ENCODE data around the gene KRTAP4-8. TPM values are rescaled to one million over a fixed set of nuclear protein-coding genes. Genes with fewer than 3 reads are reported as not detected.

KRTAP4-8 gene
- total RNA-seq, 1 experiment from 2014 or later = not detected

DNA sequence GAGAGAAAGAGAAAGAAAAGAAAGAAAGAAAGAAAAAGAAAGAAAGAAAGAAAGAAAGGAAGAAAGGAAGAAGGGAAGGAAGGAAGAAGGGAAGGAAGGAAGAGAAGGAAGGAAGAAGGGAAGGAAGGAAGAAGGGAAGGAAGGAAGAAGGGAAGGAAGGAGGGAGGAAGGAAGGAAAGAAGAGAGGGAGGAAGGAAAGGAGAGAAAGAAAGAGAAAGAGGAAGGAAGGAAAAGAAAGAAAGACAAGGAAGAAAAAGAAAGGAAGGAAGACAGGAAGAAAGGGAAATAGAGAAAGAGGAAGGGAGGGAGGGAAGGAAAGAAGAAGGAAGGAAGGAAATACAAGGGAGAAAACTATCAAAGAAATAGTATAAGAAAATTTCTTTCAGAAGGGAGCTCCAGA, 21.2 kb downstream of the KRTAP4-8 start:
- Histone ChIP-seq H3K4me3 (ENCODE audit: low read depth in 2 of 2, low read length in 2 of 2) (no peak overlapping the region), H3K9me3 (ENCODE audit: control insufficient read depth, insufficient read depth, low read depth, low read length) (no peaks in the 10 kb centered on the region), H3K27ac (ENCODE audit: low read length) (no peak overlapping the region), H3K27me3 (ENCODE audit: control insufficient read depth, insufficient read depth, low read length) (0 out of 2 replicates have a peak, but pooled peaks cover 2% of the 10 kb centered on the region), H3K4me1 (ENCODE audit: control insufficient read depth, insufficient read depth, low read length) (no peaks in the 10 kb centered on the region), H3K36me3 (ENCODE audit: control insufficient read depth, insufficient read depth, low read length) (no peaks in the 10 kb centered on the region)
- POLR2A ChIA-PET = no interaction called here
- intact Hi-C loops (cut with micrococcal nuclease; ENCODE audit: unreplicated experiment) = no loop called here
- DNase-seq (ENCODE audit: low read depth, low spot score) (no peak), ATAC-seq (no peak)
- no TSS peak for BruUV-seq (replicated peaks)
- CTCF ChIA-PET = no interaction called here
- TF ChIP-seq TCF7L2 (IDR thresholded peaks at IDR 0.05; ENCODE audit: low read depth, low read length) (no peak), CTCF (IDR thresholded peaks at IDR 0.05) (no peak), SIN3A (IDR thresholded peaks at IDR 0.05; ENCODE audit: borderline replicate concordance, insufficient read depth, low read depth, low read length) (no peak), POLR2AphosphoS5 (IDR thresholded peaks at IDR 0.05; ENCODE audit: low read depth, low read length) (no peak)
- TF ChIP-seq, protein P1, sequence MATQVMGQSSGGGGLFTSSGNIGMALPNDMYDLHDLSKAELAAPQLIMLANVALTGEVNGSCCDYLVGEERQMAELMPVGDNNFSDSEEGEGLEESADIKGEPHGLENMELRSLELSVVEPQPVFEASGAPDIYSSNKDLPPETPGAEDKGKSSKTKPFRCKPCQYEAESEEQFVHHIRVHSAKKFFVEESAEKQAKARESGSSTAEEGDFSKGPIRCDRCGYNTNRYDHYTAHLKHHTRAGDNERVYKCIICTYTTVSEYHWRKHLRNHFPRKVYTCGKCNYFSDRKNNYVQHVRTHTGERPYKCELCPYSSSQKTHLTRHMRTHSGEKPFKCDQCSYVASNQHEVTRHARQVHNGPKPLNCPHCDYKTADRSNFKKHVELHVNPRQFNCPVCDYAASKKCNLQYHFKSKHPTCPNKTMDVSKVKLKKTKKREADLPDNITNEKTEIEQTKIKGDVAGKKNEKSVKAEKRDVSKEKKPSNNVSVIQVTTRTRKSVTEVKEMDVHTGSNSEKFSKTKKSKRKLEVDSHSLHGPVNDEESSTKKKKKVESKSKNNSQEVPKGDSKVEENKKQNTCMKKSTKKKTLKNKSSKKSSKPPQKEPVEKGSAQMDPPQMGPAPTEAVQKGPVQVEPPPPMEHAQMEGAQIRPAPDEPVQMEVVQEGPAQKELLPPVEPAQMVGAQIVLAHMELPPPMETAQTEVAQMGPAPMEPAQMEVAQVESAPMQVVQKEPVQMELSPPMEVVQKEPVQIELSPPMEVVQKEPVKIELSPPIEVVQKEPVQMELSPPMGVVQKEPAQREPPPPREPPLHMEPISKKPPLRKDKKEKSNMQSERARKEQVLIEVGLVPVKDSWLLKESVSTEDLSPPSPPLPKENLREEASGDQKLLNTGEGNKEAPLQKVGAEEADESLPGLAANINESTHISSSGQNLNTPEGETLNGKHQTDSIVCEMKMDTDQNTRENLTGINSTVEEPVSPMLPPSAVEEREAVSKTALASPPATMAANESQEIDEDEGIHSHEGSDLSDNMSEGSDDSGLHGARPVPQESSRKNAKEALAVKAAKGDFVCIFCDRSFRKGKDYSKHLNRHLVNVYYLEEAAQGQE (IDR thresholded peaks at IDR 0.05; ENCODE audit: insufficient read depth in 1 of 2, low read depth in 2 of 2, low read length in 1 of 2) = no peak
- in situ Hi-C loops (cut with HindIII; ENCODE audit: low pct_unique_long_range_greater_than_20kb, low sequenced_read_pairs) = no loop called here

DNA sequence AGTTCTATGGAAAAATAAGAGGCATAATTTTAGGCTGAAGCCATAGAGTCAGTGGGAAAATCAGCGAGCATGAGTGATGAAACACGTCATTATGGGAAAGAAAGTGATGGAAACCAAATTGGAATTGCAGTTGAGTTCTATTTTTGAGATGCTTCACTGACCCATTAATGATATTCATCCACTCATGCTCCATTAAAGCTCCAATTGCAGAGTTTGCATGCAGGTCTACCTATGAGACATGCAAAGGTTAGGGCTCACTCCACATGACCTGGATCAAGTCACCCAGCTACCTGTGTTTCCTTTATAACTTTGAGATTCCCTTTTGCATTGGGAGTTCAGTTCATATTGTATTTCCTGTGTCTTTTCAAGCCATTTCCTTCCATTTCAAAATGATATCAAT, 24.3 kb downstream of the KRTAP4-8 start:
- intact Hi-C loops (cut with micrococcal nuclease; ENCODE audit: unreplicated experiment) = no loop called here
- POLR2A ChIA-PET = no interaction called here
- TF ChIP-seq POLR2AphosphoS5 (IDR thresholded peaks at IDR 0.05; ENCODE audit: low read depth, low read length) = no peak
- TF ChIP-seq, protein P1 (IDR thresholded peaks at IDR 0.05; ENCODE audit: insufficient read depth in 1 of 2, low read depth in 2 of 2, low read length in 1 of 2) = no peak
- no peak for TF ChIP-seq TCF7L2 (IDR thresholded peaks at IDR 0.05; ENCODE audit: low read depth, low read length)
- TF ChIP-seq CTCF (IDR thresholded peaks at IDR 0.05) = no peak
- TF ChIP-seq SIN3A (IDR thresholded peaks at IDR 0.05; ENCODE audit: borderline replicate concordance, insufficient read depth, low read depth, low read length) = no peak
- 0 out of 2 replicates have a peak, but pooled peaks cover 2% of the 10 kb centered on the region for H3K27me3 ChIP-seq (ENCODE audit: control insufficient read depth, insufficient read depth, low read length)
- H3K27ac ChIP-seq (ENCODE audit: low read length) = no peak overlapping the region
- H3K36me3 ChIP-seq (ENCODE audit: control insufficient read depth, insufficient read depth, low read length) = no peaks in the 10 kb centered on the region
- ATAC-seq = no peak
- no peak for DNase-seq (ENCODE audit: low read depth, low spot score)
- no TSS peak for BruUV-seq (replicated peaks)
- in situ Hi-C loops (cut with HindIII; ENCODE audit: low pct_unique_long_range_greater_than_20kb, low sequenced_read_pairs) = no loop called here
- no peaks in the 10 kb centered on the region for H3K4me1 ChIP-seq (ENCODE audit: control insufficient read depth, insufficient read depth, low read length)
- no peaks in the 10 kb centered on the region for H3K9me3 ChIP-seq (ENCODE audit: control insufficient read depth, insufficient read depth, low read depth, low read length)
- H3K4me3 ChIP-seq (ENCODE audit: low read depth in 2 of 2, low read length in 2 of 2) = no peak overlapping the region
- CTCF ChIA-PET = interaction anchor here (0.5 kb wide), 1 partner anchor 9 kb away, joined by 3 read pairs; no protein-coding TSS in a partner anchor

Data from Panc1 (cell line).